ENCODE data around the gene CNNM1. TPM values are rescaled to one million over a fixed set of nuclear protein-coding genes. Genes with fewer than 3 reads are reported as not detected.

The CNNM1 gene
- total RNA-seq, 1 donor from 2014 or later, result 2.0 TPM

DNA sequence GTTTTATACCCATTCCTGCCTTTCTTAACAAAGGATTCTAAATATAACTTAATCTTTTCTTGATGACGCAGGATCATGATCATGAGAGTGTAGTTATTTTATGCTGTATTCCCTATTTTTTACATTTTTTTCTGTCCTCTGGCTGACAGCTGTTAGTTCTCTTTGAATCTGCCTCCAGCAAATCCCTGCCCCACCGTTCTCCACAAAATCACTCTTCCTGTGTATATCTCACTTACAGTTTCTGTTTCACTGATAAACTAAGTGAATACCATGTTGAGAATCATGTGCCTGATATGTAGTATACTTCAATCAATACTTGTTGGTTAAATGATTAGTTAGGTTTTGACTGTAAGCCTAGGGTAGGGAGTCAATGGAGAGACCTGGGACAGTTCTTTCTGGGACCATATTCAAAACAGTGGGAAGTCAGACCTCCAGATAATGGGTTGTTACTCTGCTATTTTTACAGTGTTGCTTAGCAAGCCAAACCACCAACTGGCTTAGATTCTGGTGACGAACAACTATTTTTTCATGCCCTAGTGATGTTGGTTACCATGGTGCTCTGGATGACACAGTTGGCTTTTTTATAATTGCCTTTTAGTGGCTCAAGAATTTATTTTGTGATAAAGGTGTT, 12.8 kb downstream of the CNNM1 start:
- no peaks in the 10 kb centered on the region for H3K36me3 Mint-ChIP-seq
- TF ChIP-seq, protein P1, sequence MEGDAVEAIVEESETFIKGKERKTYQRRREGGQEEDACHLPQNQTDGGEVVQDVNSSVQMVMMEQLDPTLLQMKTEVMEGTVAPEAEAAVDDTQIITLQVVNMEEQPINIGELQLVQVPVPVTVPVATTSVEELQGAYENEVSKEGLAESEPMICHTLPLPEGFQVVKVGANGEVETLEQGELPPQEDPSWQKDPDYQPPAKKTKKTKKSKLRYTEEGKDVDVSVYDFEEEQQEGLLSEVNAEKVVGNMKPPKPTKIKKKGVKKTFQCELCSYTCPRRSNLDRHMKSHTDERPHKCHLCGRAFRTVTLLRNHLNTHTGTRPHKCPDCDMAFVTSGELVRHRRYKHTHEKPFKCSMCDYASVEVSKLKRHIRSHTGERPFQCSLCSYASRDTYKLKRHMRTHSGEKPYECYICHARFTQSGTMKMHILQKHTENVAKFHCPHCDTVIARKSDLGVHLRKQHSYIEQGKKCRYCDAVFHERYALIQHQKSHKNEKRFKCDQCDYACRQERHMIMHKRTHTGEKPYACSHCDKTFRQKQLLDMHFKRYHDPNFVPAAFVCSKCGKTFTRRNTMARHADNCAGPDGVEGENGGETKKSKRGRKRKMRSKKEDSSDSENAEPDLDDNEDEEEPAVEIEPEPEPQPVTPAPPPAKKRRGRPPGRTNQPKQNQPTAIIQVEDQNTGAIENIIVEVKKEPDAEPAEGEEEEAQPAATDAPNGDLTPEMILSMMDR (conservative IDR thresholded peaks at IDR 0.05), result no peak
- no peak overlapping the region for H3K27ac Mint-ChIP-seq
- peaks cover 28% of the 10 kb centered on the region for H3K4me1 Mint-ChIP-seq (ENCODE audit: unreplicated experiment)
- H3K9me3 Mint-ChIP-seq, result no peaks in the 10 kb centered on the region
- no peak for DNase-seq (ENCODE audit: extremely low spot score, unreplicated experiment)
- H3K27me3 Mint-ChIP-seq, result peaks cover 4% of the 10 kb centered on the region
- H3K4me3 Mint-ChIP-seq, result no peak overlapping the region

DNA sequence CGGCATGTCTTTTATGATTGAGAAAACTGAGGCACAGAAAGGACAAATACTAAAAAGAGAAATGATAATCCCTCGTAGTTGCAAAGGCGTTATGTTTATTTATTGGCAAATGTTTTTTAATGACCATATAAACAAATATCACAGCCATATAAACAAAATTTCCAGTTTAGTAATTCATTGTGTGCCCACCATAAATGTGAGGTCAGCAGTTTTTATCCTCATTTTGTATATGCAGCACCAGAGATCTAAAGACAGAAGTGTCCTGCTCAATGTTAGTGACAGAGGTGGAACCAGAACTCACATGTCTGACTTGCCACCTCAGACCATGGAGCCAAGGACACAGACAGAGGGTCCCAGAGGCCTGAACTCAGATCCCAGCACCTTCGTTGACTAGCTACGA, 14.1 kb downstream of the CNNM1 start:
- Mint-ChIP-seq H3K4me3 (no peak overlapping the region), H3K27me3 (peaks cover 4% of the 10 kb centered on the region), H3K9me3 (no peaks in the 10 kb centered on the region), H3K36me3 (no peaks in the 10 kb centered on the region), H3K4me1 (ENCODE audit: unreplicated experiment) (peaks cover 20% of the 10 kb centered on the region), H3K27ac (no peak overlapping the region)
- DNase-seq (ENCODE audit: extremely low spot score, unreplicated experiment), result no peak
- TF ChIP-seq, protein P1 (conservative IDR thresholded peaks at IDR 0.05), result no peak

DNA sequence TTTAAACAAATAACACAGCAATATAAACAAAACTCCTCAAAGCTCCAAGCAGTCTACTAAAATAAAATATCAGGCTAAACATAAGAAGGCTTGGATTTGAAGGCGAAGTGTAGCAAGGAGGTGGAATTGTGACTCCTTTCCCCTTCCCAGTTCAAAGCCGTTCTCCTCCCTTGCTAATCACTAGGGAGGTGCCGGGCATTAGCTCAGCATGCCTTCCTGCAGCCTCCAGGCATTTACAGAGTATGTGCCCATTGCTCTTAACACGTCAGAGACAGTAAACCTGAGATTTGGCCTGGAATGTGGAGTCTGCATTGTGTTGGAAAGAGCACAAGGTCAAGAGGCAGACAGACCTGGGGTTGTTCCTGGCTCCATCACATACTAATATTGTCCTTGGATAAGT, 15.6 kb downstream of the CNNM1 start:
- TF ChIP-seq, protein P1 (conservative IDR thresholded peaks at IDR 0.05), result no peak
- no peak for DNase-seq (ENCODE audit: extremely low spot score, unreplicated experiment)
- no peak overlapping the region for H3K4me3 Mint-ChIP-seq
- peaks cover 20% of the 10 kb centered on the region for H3K4me1 Mint-ChIP-seq (ENCODE audit: unreplicated experiment)
- H3K27ac Mint-ChIP-seq, result no peak overlapping the region
- no peaks in the 10 kb centered on the region for H3K36me3 Mint-ChIP-seq
- no peaks in the 10 kb centered on the region for H3K9me3 Mint-ChIP-seq
- H3K27me3 Mint-ChIP-seq, result peaks cover 4% of the 10 kb centered on the region

DNA sequence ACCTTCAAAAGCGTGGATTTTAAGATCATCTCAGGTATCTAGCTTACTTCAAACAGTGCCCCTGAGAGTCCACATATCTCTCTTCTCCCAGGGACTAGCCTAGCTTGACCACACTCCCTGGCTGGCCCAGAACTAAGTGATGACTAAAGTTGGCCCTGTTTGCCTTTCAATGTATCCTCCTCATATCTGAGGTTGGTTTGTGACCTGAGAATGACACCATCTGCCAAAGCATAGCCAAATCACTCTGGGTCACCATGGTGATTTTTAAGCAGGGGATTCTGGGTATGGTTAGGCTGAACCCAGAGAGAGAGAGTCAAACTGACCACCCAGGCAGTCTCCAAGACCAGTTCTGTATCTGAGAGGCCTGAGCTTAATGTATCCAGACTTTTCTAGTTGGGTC, 16.2 kb downstream of the CNNM1 start:
- Mint-ChIP-seq H3K27ac (no peak overlapping the region), H3K36me3 (no peaks in the 10 kb centered on the region), H3K4me1 (ENCODE audit: unreplicated experiment) (peaks cover 20% of the 10 kb centered on the region), H3K27me3 (peaks cover 4% of the 10 kb centered on the region), H3K4me3 (no peak overlapping the region), H3K9me3 (no peaks in the 10 kb centered on the region)
- TF ChIP-seq, protein P1 (conservative IDR thresholded peaks at IDR 0.05), result no peak
- no peak for DNase-seq (ENCODE audit: extremely low spot score, unreplicated experiment)

DNA sequence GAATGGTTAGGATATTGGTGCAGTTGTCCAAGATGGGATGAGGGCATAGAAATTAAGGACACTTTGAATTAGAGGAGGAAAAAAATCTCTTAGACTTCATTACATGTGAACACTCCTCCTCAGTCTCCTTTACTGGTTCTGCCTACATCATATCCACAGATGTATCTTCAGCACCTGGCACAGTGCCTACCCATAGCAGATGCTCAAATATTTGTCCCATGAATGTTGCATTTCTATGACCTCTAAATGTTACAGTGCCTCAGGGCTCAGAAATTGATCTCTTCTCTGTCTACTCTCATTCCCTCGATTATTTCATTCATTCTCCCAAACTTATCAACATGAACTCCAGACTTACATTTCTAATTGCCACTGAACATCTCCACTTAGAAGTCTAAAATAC, 17.1 kb downstream of the CNNM1 start:
- Mint-ChIP-seq H3K9me3 (no peaks in the 10 kb centered on the region), H3K4me3 (no peak overlapping the region), H3K27ac (no peak overlapping the region), H3K27me3 (peaks cover 1% of the 10 kb centered on the region), H3K36me3 (no peaks in the 10 kb centered on the region), H3K4me1 (ENCODE audit: unreplicated experiment) (peaks cover 18% of the 10 kb centered on the region)
- TF ChIP-seq, protein P1 (conservative IDR thresholded peaks at IDR 0.05), result no peak
- no peak for DNase-seq (ENCODE audit: extremely low spot score, unreplicated experiment)

DNA sequence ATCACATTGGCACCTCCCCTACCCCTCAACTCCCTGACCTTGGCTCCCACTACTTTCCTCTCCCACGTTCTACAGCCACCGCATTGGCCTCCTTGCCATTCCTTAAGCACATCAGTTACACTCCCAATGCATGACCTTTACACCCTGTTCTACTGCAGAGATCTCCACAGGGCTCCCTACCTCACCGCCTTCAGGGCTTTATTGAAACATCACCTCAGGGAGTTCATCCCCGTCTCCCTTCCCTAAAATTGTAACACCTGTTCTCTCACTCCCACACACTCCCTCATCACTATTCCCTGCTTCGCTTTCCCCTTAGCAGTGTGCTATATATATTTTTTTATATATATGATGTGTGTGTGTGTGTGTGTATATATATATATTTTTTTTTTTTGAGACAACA, 18.5 kb downstream of the CNNM1 start:
- Mint-ChIP-seq H3K27ac (no peak overlapping the region), H3K36me3 (no peaks in the 10 kb centered on the region), H3K27me3 (peaks cover 4% of the 10 kb centered on the region), H3K4me1 (ENCODE audit: unreplicated experiment) (peaks cover 8% of the 10 kb centered on the region), H3K4me3 (no peak overlapping the region), H3K9me3 (no peaks in the 10 kb centered on the region)
- TF ChIP-seq, protein P1 (conservative IDR thresholded peaks at IDR 0.05), result no peak
- DNase-seq (ENCODE audit: extremely low spot score, unreplicated experiment), result no peak

Data from type B pancreatic cell (in vitro differentiated cells).